NCI-H2227 treated with DMSO at 0.1 percent for 48 hours (cell line): ENCODE measurements around the gene SLC39A9.
"Not testable (repeated sequence)": the region's sequence is repeated elsewhere in the genome, so short reads cannot be mapped to it uniquely, and the experiment has no call there.

Experiments used
- DNase-seq: peaks from one replicate; lab custom pipeline; 2025; lab: John Stamatoyannopoulos, UW

SLC39A9 gene

DNA sequence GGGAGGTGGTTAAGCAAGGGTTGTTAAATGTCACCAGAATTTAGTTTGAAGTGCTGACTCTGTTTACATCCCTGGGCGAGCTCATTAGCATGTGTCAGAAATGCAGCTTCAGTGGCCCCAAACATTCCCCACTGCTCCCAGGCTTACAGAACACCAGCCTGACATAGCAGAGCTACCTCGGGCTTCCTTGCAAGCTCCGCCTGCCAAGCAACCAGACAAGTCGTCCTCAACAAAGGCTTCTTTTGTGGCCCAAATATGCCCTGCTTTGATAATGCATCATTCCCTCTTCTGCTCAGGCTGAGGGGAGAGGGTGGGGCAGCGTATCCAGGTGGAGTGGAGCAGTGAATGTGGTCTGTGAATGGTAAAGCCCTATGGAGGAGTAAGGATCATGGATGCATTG, 28.4 kb upstream of the SLC39A9 start:
- DNase-seq: no peak

DNA sequence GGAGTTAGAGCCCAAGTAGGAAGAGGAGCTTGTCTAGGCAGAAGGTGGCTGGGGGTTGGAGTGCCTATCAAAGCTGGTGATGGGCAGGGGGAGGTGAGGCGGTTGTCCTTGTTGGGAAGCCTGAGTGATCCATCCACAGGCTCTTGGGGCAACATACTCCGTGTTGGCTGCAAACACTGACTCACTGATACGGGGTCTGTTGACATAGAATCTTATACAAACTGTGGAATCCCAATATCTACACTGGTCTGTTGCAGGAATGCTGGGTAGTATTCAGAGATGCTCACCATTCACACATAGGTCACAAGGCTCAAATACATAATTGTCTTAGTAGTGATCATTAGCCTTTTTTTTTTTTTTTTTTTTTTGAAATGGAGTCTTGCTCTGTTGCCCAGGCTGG, 26.3 kb upstream of the SLC39A9 start:
- DNase-seq: no peak

DNA sequence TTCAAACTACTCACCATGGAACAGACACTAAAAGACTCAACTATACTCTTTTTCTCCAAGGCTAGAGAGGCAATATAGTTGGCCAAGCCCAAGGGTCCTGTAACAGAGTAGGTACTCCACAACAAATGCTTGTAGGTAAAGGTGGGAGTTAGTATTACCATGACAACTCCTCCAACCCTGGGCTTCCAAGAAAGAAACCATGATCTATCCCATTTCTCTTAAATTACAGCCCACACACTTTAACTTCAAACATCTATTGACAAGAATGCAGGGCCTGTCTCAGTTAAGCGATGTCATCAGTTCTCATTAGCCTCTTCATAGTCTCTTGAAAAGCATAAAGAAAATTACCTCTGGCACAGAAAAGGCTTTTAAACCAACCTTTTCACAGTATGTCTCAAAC, 25.4 kb upstream of the SLC39A9 start:
- DNase-seq: peak; percentile 93

DNA sequence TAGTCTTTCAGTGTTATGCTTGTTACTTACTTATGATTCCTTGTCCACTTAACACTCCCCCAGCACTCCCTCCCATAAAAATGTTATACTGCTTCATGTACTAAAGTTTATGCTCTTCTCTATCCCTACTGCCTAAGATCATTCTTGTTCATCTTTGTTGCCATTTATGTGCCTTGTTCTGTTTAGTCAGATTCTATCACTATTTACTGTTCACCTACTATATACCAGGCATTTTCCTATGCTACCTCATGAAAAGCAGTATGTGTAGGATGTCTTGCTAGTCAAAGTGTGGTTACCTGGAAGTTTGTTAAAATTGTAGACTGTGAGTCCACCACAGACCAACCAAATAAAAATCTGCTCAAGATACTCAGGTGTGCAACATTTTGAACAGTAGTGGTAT, 24.3 kb upstream of the SLC39A9 start:
- no peak for DNase-seq

DNA sequence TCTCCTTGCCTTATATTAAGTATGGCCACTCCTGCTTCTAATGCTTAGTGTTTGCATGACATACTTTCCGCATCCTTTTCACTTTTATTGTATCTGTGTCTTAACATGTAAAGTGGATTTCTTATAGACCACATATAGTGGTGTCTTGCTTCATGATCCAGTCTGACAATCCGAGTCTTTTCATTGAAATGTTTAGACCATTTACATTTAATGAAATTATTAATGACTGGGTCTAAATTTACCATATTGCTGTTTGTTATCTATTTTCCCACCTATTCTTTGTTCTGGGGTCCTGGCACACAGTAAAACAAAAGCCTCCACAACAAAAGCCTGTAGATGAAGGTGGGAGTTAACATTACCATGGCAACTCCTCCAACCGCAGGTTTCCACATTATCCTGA, 23.3 kb upstream of the SLC39A9 start:
- DNase-seq: no peak

DNA sequence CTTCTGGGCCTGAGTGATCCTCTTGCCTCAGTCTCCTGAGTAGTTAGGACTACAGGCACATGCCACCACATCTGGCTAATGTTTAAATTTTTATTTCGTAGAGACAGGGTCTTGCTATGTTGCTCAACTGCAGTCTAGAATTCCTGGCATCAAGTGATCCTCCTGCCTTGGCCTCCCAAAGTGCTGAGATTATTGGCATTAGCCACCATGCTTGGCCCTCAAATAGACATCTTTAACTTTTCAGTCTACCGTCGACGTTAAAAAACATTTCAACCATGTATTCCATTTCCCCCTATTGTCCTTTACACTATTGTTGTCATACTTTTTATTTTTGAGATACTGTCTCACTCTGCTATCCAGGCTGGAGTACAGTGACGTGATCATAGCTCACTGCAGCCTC, 22.8 kb upstream of the SLC39A9 start:
- DNase-seq: no peak

DNA sequence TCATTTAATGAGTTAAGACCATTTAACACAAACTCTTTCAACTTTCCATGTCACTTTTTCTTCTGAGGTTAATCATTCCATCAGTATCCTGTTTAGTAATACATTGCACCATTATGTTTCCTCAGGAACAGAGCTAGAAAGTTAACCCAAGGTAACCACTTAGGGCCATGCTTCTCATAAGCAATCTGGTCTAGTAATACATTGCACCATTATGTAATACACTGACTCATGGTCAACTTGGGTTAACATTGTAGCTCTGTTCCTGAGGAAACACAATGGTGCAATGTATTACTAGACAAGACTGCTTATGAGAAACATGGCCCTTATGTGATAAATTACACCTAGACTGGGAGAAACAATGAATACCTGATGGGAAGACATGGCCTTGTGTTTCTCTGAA, 22.1 kb upstream of the SLC39A9 start:
- DNase-seq: no peak

DNA sequence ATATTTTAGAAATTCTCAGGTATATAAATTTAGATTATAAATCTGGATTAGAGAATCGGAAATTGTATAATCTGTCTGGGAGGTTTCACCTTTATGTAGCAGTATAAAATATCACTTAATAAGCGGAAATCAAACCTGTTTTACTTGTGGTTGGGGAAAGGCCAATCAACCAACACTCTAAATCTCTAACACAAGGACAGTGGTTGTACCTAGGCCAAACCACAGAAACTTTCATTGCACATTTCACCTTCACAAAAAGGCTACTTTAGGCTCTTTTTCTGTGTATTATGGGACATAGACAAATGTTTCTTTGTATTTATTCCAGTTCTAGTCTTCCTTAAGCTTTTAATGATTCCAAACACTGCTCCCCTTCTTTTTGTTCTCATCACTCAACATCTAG, 20.2 kb upstream of the SLC39A9 start:
- DNase-seq: no peak

DNA sequence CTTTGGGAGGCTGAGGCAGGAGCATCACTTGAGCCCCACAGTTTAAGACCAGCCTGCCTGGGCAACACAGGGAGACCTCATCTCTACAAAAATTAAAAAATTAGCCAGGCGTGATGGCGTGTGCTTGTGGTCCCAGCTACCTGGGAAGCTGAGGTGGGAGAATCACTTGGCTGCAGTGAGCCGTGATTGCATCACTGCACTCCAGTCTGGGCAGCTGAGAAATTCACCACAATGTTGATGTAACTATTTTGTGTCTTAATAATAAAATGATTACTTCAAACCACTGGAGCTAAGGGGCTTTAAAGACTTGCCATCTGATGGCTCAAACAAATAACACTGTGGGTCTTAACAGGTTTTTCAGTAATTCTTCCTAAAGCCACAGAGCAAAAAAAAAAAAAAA, 11.2 kb upstream of the SLC39A9 start:
- no peak for DNase-seq

DNA sequence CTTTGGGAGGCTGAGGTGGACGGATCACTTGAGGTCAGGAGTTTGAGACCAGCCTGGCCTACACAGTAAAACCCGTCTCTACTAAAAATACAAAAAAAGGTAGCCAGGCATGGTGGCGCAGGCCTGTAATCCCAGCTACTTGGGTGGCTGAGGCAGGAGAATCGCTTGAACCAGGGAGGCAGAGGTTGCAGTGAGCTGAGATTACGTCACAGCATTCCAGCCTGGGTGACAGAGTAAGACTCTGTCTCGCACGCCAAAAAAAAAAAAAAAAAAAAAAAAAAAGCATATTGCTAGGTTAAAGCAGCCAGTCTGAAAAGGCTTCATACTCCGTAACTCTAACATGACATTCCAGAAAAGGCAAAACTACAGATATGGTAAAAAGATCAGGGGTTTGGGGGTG, 7.1 kb upstream of the SLC39A9 start:
- DNase-seq: not testable (repeated sequence)

DNA sequence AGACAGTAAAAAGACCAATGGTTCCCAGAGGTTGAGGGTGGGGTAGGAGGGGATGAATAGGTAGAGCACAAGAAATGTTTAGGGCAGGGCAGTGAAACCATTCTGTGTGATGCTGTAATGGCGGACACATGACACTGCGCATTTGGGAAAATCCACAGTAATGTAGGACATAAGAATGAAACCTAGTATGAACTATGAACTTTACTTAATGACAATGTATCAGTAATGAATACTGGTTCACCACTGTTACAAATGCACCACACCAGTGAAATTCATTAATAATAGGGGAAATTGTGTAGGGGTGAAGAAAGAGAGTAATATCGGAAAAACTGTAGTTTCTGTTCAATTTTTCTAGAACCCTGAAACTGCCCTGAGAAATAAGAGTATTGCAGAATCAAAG, 6.0 kb upstream of the SLC39A9 start:
- DNase-seq: no peak

DNA sequence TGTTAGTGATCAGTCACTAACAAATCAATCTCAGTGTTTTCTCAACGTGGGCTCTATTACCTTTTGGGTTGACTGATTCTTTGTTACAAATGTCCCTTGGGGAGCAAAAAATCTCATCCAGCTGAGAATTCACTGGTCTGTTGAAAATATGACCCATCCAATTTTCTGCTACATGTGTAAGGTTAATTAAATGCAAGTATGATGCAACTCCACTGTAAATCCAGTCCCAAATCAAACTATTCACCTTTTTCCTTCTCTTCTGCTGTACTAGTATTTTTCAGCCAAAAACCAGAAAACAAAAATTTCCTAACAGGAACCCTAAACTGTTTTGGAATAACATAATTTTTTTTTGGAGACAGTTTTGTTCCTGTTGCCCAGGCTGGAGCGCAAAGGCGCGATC, 2.6 kb upstream of the SLC39A9 start:
- DNase-seq: no peak

DNA sequence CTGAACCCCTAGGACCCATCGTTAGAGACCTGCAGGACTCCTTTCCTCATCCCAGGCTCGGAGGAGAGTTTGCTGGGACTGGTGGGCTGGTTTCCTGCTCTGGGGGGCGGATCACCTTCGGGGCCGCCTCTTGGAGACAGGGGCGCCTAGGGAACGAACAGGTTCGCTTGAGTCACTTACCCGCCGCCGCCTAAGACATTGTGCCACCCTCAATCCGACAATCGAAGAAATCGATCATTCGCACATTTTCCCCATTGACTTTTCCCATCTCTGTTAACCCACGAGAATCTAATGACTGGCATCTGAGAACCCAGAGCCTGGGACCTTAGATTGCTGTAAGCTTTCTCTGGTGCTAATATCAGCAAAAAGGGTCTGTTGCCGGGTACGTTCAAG, 322 bp downstream of the SLC39A9 start:
- DNase-seq: no peak

DNA sequence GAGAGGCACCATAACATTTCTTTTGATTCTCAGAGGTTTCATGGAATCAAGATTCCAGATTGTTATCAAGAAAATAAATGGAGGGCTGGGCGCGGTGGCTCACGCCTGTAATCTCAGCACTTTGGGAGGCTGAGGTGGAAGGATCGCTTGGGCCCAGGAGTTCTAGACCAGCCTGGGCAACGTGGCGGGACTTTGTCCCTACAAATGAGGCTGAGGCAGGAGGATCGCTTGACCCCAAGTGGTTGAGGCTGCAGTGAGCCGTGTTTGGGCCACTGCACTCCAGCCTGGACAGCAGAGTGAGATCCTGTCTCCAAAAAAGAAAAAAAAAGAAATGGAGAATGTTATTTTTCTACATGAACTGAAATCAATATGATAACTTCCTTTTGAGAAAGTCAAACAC, 1.3 kb downstream of the SLC39A9 start:
- no peak for DNase-seq

DNA sequence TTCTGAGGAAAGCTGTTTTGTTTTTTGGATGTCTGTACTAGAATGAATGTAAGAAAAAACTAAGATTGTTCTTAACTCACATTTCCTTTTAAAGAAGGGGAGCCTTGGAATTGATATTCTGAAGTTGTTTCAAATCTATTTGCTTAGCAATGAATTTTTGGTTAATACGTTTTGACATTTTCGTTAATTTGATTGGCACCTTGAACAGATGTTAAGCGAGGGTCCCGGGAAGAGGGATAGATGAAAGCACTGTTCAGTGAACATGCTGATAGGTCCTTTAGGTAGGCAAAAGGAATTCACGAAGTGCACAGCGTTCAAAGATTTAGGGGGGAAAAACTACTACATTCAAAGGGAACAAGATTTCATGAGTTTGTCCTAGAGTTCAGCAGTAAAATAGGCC, 1.7 kb downstream of the SLC39A9 start:
- no peak for DNase-seq

DNA sequence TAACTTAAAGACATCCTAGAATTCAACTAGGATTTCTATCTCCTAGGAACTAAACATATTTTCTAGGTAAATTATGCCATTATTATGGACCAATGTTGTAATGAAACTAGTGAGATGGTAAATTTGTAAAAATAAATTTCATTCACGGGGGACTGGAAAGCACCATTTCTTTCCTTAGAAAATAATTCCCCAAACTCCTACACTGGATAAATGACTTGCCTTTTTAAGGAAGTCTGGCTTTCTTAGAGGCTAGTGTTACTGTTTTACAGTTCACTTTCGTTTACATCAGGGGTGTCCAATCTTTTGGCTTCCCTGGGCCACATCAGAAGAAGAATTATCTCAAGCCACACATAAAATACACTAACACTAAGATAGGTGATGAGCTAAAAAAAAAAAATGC, 3.3 kb downstream of the SLC39A9 start:
- DNase-seq: no peak

DNA sequence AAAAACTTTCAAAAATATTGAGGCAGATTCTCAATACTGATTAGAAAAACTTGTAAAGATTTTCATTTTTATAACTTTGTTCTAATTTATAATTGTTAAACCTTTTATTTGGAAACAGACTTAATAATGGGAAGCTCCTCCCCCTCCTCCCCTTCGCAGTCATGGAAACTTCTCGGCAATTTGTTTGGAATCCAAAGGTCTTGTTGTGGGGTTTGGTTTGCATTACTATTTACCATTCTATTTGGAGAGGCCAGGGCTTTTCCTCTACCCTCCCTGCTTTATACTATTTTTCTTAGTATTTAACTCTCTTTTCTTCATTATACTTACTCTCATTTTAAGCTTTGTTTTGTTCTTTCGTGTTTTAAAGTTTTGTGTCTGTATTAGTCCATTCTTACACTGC, 6.0 kb downstream of the SLC39A9 start:
- DNase-seq: no peak

DNA sequence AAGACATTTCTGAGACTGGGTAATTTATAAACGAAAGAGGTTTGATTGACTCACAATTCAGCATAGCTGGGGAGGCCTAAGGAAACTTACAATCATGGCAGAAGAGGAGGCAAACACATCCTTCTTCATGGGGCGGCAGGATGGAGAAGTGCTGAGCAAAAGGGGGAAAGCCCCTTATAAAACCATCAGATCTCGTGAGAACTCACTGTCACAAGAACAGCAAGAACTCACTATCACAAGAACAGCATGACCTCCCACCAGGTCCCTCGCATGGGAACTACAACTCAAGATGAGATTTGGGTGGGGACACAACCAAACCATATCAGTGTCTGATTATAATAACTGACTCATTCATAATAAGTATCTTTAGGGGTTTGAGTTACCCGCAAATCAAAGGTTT, 6.4 kb downstream of the SLC39A9 start:
- no peak for DNase-seq

DNA sequence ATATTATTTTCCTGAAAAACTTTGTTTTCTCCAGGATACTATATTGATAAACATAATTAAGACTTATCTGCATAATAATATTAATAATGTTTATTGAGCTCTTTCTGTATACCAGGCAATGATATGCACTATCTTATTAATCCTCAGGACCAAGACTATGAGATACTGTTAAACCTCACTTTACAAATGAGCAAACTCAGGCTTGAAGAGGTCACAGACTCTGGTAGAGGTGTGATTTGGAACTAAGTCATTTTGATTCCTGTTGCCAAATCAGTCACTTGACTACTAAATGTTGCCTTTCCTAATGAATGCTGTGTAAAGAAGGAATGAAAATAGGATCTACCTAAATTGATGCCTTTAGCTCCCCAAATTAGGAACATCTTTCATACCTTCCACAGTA, 7.3 kb downstream of the SLC39A9 start:
- no peak for DNase-seq

DNA sequence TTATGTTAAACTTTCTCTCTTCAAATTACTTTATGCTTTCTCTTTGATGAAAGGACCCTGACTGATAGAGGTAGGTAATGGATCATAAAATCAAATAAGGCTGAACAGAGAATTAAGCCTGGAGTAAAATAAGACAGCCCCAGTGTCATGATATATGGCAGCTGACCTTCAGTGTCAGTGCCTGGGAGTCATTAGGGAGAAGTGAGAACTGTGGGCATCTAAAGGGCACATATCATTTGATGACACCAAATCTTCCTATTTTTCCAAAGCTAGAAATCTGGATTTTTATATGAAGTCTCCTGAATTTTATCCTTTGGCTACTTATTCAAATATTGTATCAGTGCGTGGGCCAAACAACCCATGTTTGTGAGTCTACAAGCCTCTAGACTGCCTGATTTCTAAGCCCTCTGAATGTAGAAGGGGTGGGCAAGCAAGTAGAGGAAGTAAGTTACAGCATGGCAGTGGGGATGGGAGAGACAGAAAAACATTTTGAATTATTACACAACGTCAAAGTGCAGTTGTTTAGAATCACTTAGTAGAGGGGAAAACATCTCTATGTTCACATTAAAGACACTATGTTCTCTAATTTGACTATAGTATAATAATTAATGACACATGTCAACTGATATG, 10.0 kb downstream of the SLC39A9 start:
- no peak for DNase-seq

DNA sequence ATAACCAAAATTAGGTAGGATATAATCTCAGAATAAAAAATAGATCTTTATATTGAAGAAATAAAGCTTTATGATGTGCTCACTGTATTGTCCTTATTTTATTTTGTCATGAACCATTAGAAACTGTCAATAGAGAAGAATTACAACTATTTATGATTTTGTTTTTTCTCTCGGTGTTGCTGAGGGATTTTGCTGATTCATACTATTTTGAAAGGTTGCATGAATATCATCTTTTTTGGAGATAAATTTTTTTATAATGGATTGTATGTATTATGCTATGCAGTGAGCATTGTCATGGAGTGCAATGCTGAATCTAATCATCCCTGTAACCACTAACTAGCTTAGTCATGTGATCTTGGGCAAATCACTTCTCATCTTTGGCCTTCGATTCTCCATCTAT, 15.0 kb downstream of the SLC39A9 start:
- no peak for DNase-seq

DNA sequence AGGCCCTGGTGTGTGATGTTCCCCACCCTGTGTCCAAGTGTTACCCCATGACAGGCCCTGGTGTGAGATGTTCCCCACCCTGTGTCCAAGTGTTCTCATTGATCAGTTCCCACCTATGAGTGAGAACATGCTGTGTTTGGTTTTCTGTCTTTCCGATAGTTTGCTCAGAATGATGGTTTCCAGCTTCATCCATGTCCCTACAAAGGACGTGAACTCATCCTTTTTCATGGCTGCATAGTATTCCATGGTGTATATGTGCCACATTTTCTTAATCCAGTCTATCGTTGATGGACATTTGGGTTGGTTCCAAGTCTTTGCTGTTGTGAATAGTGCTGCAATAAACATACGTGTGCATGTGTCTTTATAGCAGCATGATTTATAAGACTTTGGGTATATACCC, 17.6 kb downstream of the SLC39A9 start:
- not testable (repeated sequence) for DNase-seq

DNA sequence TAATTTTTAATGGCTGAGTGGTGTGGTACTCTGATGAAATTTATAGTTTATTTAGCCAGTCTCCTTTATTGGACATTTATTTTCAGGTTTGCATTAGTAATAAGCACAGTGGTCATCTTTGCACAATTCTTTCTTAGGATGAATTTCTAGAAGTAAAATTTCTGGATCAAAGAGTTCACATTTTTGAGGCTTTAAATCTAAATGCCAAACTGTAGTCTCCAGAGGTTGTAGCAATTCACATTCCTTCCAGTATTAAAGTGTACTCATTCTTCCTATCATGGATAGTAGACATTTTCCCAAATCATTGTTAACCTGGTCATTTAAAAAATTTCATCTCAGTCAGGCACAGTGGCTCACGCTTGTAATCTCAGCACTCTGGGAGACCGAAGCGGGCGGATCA, 24.8 kb downstream of the SLC39A9 start:
- no peak for DNase-seq

DNA sequence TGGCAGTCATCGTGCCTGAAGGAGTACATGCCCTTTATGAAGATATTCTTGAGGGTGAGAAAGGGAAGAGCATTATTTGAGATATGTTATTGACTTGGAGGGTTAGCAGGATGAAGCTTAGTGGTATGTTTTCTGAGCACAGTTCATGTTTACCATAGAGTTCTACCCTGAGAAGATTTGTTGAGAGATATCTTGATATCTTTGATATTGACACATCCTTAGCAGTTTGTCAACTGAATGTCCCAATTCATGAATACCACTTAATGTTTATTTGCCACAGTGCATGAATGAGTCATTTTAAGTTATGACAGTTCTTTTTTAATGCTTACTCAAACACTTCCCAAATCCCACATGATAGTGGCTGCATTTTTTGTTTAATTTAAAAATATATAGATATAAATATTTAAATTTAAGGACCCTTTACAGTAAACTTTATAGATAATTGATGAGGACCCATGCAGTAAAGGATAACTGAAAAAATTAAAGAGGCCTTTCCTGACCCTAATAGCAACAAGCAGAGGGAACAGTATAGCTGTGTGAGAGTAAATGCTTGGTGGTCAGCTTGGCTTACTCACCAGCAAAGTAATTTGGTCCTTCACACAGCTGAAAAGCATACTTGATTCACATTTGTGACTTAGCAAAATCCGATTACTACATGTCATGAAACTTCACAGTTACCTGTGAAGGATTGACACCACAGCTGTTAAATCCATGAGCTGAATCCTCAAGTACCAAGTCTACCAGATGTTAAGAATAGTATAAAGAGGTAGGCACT, 25.8 kb downstream of the SLC39A9 start:
- DNase-seq: no peak
